ENCODE measurements around the gene ELOF1. TPM values are rescaled to one million over a fixed set of nuclear protein-coding genes. Genes with fewer than 3 reads are reported as not detected.

Gene ELOF1
- total and polyA plus RNA-seq, 2 experiments from 2014 or later = 45.3 to 98.6 TPM

DNA sequence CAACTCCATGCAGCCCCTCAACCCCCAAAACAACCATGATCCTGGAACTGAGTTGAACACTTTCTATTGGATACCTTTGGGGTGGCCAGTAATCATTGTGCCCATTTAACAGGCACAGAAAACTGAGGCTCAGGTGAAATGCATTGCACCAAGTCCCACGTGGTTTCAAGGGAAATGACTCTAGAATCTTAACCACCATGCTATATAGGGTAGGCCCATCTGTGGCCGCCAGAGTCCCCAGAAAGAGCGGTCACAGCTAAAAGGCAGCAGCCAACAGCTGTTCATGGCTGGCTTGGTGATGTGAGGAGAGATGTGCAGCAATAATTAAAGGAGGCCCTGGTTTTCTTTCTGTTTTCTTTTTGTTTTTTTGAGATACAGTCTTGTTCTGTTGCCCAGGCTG, 17.8 kb downstream of the ELOF1 start:
- Histone ChIP-seq H3K36me3 (no peaks in the 10 kb centered on the region), H3K27ac (peak overlapping the region; percentile 92), H3K27me3 (no peaks in the 10 kb centered on the region), H3K4me3 (no peak overlapping the region), H3K9me3 (ENCODE audit: low read depth) (no peaks in the 10 kb centered on the region), H3K4me1 (ENCODE audit: low read depth) (peaks cover 11% of the 10 kb centered on the region)
- TF ChIP-seq, protein P1, sequence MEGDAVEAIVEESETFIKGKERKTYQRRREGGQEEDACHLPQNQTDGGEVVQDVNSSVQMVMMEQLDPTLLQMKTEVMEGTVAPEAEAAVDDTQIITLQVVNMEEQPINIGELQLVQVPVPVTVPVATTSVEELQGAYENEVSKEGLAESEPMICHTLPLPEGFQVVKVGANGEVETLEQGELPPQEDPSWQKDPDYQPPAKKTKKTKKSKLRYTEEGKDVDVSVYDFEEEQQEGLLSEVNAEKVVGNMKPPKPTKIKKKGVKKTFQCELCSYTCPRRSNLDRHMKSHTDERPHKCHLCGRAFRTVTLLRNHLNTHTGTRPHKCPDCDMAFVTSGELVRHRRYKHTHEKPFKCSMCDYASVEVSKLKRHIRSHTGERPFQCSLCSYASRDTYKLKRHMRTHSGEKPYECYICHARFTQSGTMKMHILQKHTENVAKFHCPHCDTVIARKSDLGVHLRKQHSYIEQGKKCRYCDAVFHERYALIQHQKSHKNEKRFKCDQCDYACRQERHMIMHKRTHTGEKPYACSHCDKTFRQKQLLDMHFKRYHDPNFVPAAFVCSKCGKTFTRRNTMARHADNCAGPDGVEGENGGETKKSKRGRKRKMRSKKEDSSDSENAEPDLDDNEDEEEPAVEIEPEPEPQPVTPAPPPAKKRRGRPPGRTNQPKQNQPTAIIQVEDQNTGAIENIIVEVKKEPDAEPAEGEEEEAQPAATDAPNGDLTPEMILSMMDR (IDR thresholded peaks at IDR 0.05; ENCODE audit: low read depth, low read length) = no peak
- no peak for DNase-seq (ENCODE audit: low read depth in 1 of 2, low spot score in 1 of 2)

GRCh38 chr19:11540645-11541044, 18.4 kb downstream of the ELOF1 start:
- TF ChIP-seq, protein P1 (IDR thresholded peaks at IDR 0.05; ENCODE audit: low read depth, low read length) = no peak
- no peaks in the 10 kb centered on the region for H3K9me3 ChIP-seq (ENCODE audit: low read depth)
- no peak for DNase-seq (ENCODE audit: low read depth in 1 of 2, low spot score in 1 of 2)
- peaks cover 11% of the 10 kb centered on the region for H3K4me1 ChIP-seq (ENCODE audit: low read depth)
- H3K36me3 ChIP-seq = no peaks in the 10 kb centered on the region
- H3K4me3 ChIP-seq = no peak overlapping the region
- no peaks in the 10 kb centered on the region for H3K27me3 ChIP-seq
- peak overlapping the region; percentile 92 for H3K27ac ChIP-seq

DNA sequence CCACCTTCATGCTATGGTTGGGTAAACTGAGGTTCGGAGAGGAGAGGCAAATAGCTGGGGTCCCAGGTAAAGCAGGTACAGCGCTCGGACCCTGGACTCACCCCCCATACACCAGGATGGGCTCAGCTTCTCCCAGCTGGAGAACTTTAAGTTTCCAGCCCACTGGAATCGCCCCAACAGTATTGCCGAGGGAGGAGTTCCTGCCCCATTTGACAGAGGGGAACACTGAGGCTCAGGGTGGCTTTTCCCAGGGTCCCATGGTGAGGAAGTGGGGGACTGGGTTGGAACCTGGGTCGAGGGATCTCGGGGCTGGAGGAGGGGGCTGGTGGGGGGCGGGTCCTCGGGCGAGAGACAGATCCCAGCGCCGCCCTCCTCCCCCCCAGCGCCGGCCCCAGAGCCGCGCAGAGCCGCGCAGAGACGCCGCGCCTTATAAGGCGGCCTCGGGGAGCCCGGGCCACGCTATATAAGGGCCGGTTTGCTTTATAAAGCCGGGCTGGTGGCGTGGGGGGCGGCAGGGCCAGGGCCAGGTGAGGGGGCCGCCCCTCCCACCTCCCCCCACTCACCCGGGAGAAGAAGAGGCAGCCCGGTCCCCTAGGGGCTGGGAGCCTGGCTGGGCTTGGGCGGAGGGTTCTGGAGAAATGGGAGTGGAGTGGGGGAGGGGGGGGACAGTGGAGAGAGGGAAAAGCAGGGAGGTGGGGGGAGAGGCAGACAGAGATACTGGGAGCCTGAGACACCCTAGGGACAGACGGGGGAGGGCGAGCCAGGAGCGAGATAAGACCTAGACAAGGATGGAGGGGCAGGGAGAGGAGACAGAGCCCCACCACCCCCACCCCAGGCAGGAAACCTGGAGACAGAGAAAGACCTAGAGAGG, 19.3 kb downstream of the ELOF1 start:
- TF ChIP-seq, protein P1 (IDR thresholded peaks at IDR 0.05; ENCODE audit: low read depth, low read length) = no peak
- peak overlapping the region; percentile 19 for H3K4me3 ChIP-seq
- no peaks in the 10 kb centered on the region for H3K9me3 ChIP-seq (ENCODE audit: low read depth)
- H3K27ac ChIP-seq = peak overlapping the region; percentile 92
- no peaks in the 10 kb centered on the region for H3K36me3 ChIP-seq
- H3K4me1 ChIP-seq (ENCODE audit: low read depth) = peaks cover 11% of the 10 kb centered on the region
- peak; percentile 55 to 91 for DNase-seq (ENCODE audit: low read depth in 1 of 2, low spot score in 1 of 2)
- no peaks in the 10 kb centered on the region for H3K27me3 ChIP-seq

GRCh38 chr19:11538232-11539036, 20.6 kb downstream of the ELOF1 start, which contains the start of gene CNN1:
Gene CNN1, plus strand, starts transcription at chr19:11538851. Its CDS starts 77 bp downstream, at chr19:11538928.
- peaks cover 11% of the 10 kb centered on the region for H3K4me1 ChIP-seq (ENCODE audit: low read depth)
- no peaks in the 10 kb centered on the region for H3K27me3 ChIP-seq
- H3K9me3 ChIP-seq (ENCODE audit: low read depth) = no peaks in the 10 kb centered on the region
- peak; percentile 84 to 91 for DNase-seq (ENCODE audit: low read depth in 1 of 2, low spot score in 1 of 2)
- TF ChIP-seq, protein P1 (IDR thresholded peaks at IDR 0.05; ENCODE audit: low read depth, low read length) = no peak
- peak within 1 kb of the TSS; percentile 19 for H3K4me3 ChIP-seq
- no peaks in the 10 kb centered on the region for H3K36me3 ChIP-seq
- H3K27ac ChIP-seq = peak within 1 kb of the TSS; percentile 92

DNA sequence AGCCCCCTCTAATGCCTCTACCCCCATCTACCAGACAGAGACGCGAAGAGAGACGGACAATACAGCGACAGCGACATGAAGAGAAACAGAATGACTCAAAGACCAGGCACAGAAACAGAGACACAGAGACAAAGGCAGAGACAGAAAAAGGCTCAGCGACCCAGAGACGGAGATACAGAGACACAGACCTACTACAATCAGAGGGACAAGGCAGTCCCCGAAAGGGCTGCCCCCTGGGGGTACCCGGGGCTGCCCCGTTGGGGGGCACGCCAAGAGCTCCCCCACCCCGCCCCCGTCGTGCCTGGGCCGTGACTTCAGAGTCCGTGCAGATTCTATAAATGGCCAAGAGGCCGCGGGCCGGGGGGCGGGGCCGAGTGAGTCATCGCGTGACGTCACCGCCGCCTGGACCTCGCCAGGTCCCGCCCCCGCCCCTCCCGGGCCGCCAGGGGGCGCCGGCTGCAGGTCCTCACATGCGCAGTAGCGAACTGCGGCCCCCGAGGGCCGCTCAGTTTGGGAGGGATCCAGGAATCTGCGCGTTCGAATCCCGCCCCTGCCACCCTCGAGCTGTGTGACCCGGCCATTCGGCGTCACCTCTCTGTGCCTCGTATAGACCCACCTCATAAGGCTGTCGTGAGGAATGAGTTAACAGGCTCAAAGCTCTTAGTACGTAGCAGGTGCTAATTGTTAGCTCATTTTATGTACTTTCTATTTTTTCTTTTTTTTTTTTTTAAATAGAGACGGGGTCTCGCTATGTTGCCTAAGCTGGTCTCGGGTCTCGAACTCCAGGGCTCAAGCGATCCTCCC, 23.0 kb downstream of the ELOF1 start:
- Histone ChIP-seq H3K27me3 (no peaks in the 10 kb centered on the region), H3K9me3 (ENCODE audit: low read depth) (no peaks in the 10 kb centered on the region), H3K27ac (peak overlapping the region; percentile 84), H3K4me3 (peak overlapping the region; percentile 31), H3K36me3 (no peaks in the 10 kb centered on the region), H3K4me1 (ENCODE audit: low read depth) (peaks cover 11% of the 10 kb centered on the region)
- TF ChIP-seq, protein P1 (IDR thresholded peaks at IDR 0.05; ENCODE audit: low read depth, low read length) = peak; percentile 96
- peak; percentile 94 to 98 for DNase-seq (ENCODE audit: low read depth in 1 of 2, low spot score in 1 of 2)
